ENCODE results near the gene TNS4. TPM values are rescaled to one million over a fixed set of nuclear protein-coding genes. Genes with fewer than 3 reads are reported as not detected.

Gene TNS4
- total and polyA plus RNA-seq, 9 of the 15 experiments (the other 6 are each of a cell fraction or from before 2014, with no cell fraction given) = 0.04 to 0.73 (median 0.24) TPM; not detected in 1

GRCh38 chr17:40516581-40517285, 15.3 kb upstream of the TNS4 start (continued):
- TF ChIP-seq, protein P1, sequence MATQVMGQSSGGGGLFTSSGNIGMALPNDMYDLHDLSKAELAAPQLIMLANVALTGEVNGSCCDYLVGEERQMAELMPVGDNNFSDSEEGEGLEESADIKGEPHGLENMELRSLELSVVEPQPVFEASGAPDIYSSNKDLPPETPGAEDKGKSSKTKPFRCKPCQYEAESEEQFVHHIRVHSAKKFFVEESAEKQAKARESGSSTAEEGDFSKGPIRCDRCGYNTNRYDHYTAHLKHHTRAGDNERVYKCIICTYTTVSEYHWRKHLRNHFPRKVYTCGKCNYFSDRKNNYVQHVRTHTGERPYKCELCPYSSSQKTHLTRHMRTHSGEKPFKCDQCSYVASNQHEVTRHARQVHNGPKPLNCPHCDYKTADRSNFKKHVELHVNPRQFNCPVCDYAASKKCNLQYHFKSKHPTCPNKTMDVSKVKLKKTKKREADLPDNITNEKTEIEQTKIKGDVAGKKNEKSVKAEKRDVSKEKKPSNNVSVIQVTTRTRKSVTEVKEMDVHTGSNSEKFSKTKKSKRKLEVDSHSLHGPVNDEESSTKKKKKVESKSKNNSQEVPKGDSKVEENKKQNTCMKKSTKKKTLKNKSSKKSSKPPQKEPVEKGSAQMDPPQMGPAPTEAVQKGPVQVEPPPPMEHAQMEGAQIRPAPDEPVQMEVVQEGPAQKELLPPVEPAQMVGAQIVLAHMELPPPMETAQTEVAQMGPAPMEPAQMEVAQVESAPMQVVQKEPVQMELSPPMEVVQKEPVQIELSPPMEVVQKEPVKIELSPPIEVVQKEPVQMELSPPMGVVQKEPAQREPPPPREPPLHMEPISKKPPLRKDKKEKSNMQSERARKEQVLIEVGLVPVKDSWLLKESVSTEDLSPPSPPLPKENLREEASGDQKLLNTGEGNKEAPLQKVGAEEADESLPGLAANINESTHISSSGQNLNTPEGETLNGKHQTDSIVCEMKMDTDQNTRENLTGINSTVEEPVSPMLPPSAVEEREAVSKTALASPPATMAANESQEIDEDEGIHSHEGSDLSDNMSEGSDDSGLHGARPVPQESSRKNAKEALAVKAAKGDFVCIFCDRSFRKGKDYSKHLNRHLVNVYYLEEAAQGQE (IDR thresholded peaks at IDR 0.05; ENCODE audit: borderline replicate concordance) = peak; percentile 16; the same call in 1 of the 2 replicates
- TF ChIP-seq, protein P1 (CRISPR knock-in tag; IDR thresholded peaks at IDR 0.05; ENCODE audit: low read depth) = no peak
- TF ChIP-seq MXI1 (IDR thresholded peaks at IDR 0.05; ENCODE audit: low read depth, low read length) (no peak), BCOR (IDR thresholded peaks at IDR 0.05) (no peak), ETV1 (tag; conservative IDR thresholded peaks at IDR 0.05; ENCODE audit: low read depth) (peak; percentile 92), ZNF696 (CRISPR knock-in tag; conservative IDR thresholded peaks at IDR 0.05) (no peak), LCOR (CRISPR knock-in tag; IDR thresholded peaks at IDR 0.05) (peak; percentile 39; the same call in 1 of the 2 replicates), ZNF449 (CRISPR knock-in tag; IDR thresholded peaks at IDR 0.05) (no peak), ZBTB2 (IDR thresholded peaks at IDR 0.05) (peak; percentile 46; the same call in 1 of the 2 replicates), SAP30 (IDR thresholded peaks at IDR 0.05; ENCODE audit: borderline replicate concordance, insufficient read depth, low read depth, low read length, poor library complexity, severe bottlenecking) (no peak)
- TF ChIP-seq, protein P2, sequence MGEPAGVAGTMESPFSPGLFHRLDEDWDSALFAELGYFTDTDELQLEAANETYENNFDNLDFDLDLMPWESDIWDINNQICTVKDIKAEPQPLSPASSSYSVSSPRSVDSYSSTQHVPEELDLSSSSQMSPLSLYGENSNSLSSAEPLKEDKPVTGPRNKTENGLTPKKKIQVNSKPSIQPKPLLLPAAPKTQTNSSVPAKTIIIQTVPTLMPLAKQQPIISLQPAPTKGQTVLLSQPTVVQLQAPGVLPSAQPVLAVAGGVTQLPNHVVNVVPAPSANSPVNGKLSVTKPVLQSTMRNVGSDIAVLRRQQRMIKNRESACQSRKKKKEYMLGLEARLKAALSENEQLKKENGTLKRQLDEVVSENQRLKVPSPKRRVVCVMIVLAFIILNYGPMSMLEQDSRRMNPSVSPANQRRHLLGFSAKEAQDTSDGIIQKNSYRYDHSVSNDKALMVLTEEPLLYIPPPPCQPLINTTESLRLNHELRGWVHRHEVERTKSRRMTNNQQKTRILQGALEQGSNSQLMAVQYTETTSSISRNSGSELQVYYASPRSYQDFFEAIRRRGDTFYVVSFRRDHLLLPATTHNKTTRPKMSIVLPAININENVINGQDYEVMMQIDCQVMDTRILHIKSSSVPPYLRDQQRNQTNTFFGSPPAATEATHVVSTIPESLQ (CRISPR knock-in tag; IDR thresholded peaks at IDR 0.05) = no peak

Measured in K562 (cell line).